Common myeloid progenitor, CD34-positive (primary cell): ENCODE results near the gene RABGAP1.

Experiments used
- CTCF ChIA-PET: fragments of 350-600 bp; sonication (Branson Sonifier 250); formaldehyde crosslinking; loops from one replicate; lab custom pipeline; 2021; ENCODE audit warnings: antibody characterized with exemption; lab: Charles Lee
- POLR2A ChIA-PET: fragments of 350-600 bp; sonication (Branson Sonifier 250); formaldehyde crosslinking; loops from one replicate; lab custom pipeline; 2021; ENCODE audit warnings: antibody characterized with exemption; lab: Charles Lee
- DNase-seq, 3 donors: peaks; one replicate each; pipeline versions ENCODE4 v3.0.0 to v3.0.0-alpha.2; 2013
- H3K27ac ChIP-seq, 2 experiments: 1 replicate in 1 of 2; 2 replicates in 1 of 2; pipeline ENCODE4 v1.7.0; 2013; ENCODE audit warnings: inconsistent platforms in 2 of 2, low read length in 2 of 2, mild to moderate bottlenecking in 2 of 2, low read depth in 1 of 2, moderate library complexity in 1 of 2; ENCODE audit not compliant: severe bottlenecking in 2 of 2, insufficient read depth in 1 of 2, poor library complexity in 1 of 2
- H3K27me3 ChIP-seq, 5 experiments: replicated peaks in 2 of 5; 1 replicate in 3 of 5; 2 replicates in 2 of 5; pipeline versions ENCODE4 v1.6.1 to v1.7.0; 2013; ENCODE audit warnings: low read length in 4 of 5, mild to moderate bottlenecking in 2 of 5, moderate library complexity in 2 of 5, inconsistent platforms in 1 of 5; ENCODE audit not compliant: insufficient read depth in 5 of 5, control insufficient read depth in 4 of 5
- H3K36me3 ChIP-seq, 4 experiments: 1 replicate in 2 of 4; 2 replicates in 2 of 4; pipeline versions ENCODE4 v1.6.1 to v1.7.0; 2013; ENCODE audit warnings: low read length in 3 of 4, control low read depth in 1 of 4, mild to moderate bottlenecking in 1 of 4; ENCODE audit not compliant: control insufficient read depth in 4 of 4, insufficient read depth in 4 of 4
- H3K4me1 ChIP-seq, 4 experiments: 1 replicate in 3 of 4; 2 replicates in 1 of 4; pipeline versions ENCODE4 v1.6.1 to v1.7.1; 2013; ENCODE audit warnings: low read length in 3 of 4, mild to moderate bottlenecking in 3 of 4, control low read depth in 1 of 4, inconsistent platforms in 1 of 4, moderate library complexity in 1 of 4; ENCODE audit not compliant: control insufficient read depth in 4 of 4, insufficient read depth in 4 of 4; ENCODE audit errors: control extremely low read depth in 1 of 4
- H3K4me3 ChIP-seq, 7 experiments: 1 replicate in 4 of 7; 2 replicates in 3 of 7; pipeline versions ENCODE4 v1.5.1 to v1.7.0; 2013; ENCODE audit warnings: mild to moderate bottlenecking in 7 of 7, low read length in 6 of 7, moderate library complexity in 6 of 7, inconsistent platforms in 2 of 7, low read depth in 2 of 7, control low read depth in 1 of 7; ENCODE audit not compliant: insufficient read depth in 4 of 7, control insufficient read depth in 1 of 7; ENCODE audit errors: extremely low read depth in 1 of 7
- H3K9me3 ChIP-seq, 5 experiments: 1 replicate in 4 of 5; 2 replicates in 1 of 5; pipeline versions ENCODE4 v1.6.1 to v1.7.1; 2013; ENCODE audit warnings: low read length in 4 of 5, mild to moderate bottlenecking in 2 of 5, inconsistent platforms in 1 of 5, low read depth in 1 of 5, moderate library complexity in 1 of 5; ENCODE audit not compliant: control insufficient read depth in 4 of 5, insufficient read depth in 2 of 5; ENCODE audit errors: control extremely low read depth in 1 of 5
- WGBS: methylation state at CpG from one replicate; pipeline ENCODE4 v1.1.5; 2013; ENCODE audit not compliant: insufficient coverage; 5-methylcytosine and 5-hydroxymethylcytosine counted together

The RABGAP1 gene

GRCh38 chr9:122930541-122931225 is 10.1 kb upstream of the RABGAP1 start:
- no peaks in the 10 kb centered on the region for H3K9me3 ChIP-seq
- peak overlapping the region; percentile 88 to 95 for H3K27ac ChIP-seq
- WGBS = 28% methylated on average over 8 of the region's 10 CpGs
- ChIA-PET POLR2A (interaction anchor here (1.1 to 1.5 kb wide), 3 partner anchors 10 to 26 kb away, joined by 3 to 8 read pairs (median 6); partner anchors contain the start of genes RABGAP1 and RC3H2), CTCF (interaction anchor here (0.8 to 2.6 kb wide), 8 partner anchors 9 to 122 kb away, joined by 3 to 15 read pairs (median 5); partner anchors contain the start of genes RABGAP1 and ZBTB6)
- peak in 1 of 3 donors; percentile 16 for DNase-seq
- H3K4me1 ChIP-seq = peaks cover 7 to 28% (median 21%) of the 10 kb centered on the region in 4 experiments
- no peaks in the 10 kb centered on the region for H3K27me3 ChIP-seq
- peak overlapping the region; percentile 52 to 98 (median 90) for H3K4me3 ChIP-seq
- H3K36me3 ChIP-seq = peaks cover 0 to 6% (median 0%) of the 10 kb centered on the region in 4 experiments

- 0% methylated on average over 31 of the region's 51 CpGs for WGBS
- peaks cover 7 to 28% (median 21%) of the 10 kb centered on the region in 4 experiments for H3K4me1 ChIP-seq
- H3K27ac ChIP-seq = peak within 1 kb of the TSS; percentile 88 to 95
- CTCF ChIA-PET = interaction anchor here (0.7 to 2.6 kb wide), 8 partner anchors 10 to 91 kb away, joined by 3 to 15 read pairs (median 4); partner anchors contain the start of genes RABGAP1 and ZBTB6
- peak within 1 kb of the TSS; percentile 52 to 98 (median 90) for H3K4me3 ChIP-seq
- peaks cover 3 to 11% (median 4%) of the 10 kb centered on the region in 4 experiments for H3K36me3 ChIP-seq
- no peaks in the 10 kb centered on the region for H3K27me3 ChIP-seq
- no peaks in the 10 kb centered on the region for H3K9me3 ChIP-seq
- POLR2A ChIA-PET = interaction anchor here (0.5 to 1.5 kb wide), 5 partner anchors 9 to 1578 kb away, joined by 3 to 8 read pairs (median 6); partner anchors contain the start of genes RABGAP1, RC3H2 and ZBTB6
- DNase-seq = peak; percentile 91 to 95 (median 94)
Observed at GRCh38 chr9:122931226-122932121, 9.3 kb upstream of the RABGAP1 start, which contains the start of gene ZBTB26. ZBTB26 (minus strand) TSS chr9:122931512; CDS start chr9:122919934, 11,578 bp downstream.

DNA sequence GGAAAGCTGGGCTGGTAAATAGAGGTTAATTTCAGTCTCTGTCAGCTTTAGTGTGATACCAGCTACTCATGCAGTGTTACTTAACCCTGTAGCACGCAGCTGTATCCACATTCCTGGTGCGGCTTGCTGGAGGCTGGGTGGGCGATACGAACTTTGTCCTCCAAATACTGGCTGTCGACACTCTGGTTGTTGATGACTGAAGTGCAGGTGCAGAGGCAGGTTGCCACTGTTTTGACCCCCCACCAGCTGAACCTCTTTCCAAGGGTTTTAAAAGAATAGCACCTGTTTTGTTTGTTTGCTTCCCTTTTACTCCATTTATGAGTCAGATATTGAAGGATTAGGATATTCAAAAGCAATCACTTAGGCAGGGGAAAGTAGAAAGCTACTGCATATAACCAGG is 4.4 kb upstream of the RABGAP1 start:
- Histone ChIP-seq H3K36me3 (peaks cover 3 to 16% (median 12%) of the 10 kb centered on the region in 4 experiments), H3K9me3 (no peaks in the 10 kb centered on the region), H3K4me3 (no peak overlapping the region), H3K27ac (no peak overlapping the region), H3K27me3 (no peaks in the 10 kb centered on the region), H3K4me1 (peaks cover under 1 to 22% (median 14%) of the 10 kb centered on the region in 4 experiments)
- no peak for DNase-seq
- ChIA-PET POLR2A (no interaction called here), CTCF (no interaction called here)
- 98% methylated on average over 5 of the region's 5 CpGs for WGBS

- H3K36me3 ChIP-seq = peaks cover 3 to 16% (median 12%) of the 10 kb centered on the region in 4 experiments
- no peaks in the 10 kb centered on the region for H3K9me3 ChIP-seq
- ChIA-PET POLR2A (no interaction called here), CTCF (no interaction called here)
- DNase-seq = no peak
- H3K4me3 ChIP-seq = no peak overlapping the region
- peaks cover 4 to 25% (median 18%) of the 10 kb centered on the region in 4 experiments for H3K4me1 ChIP-seq
- H3K27me3 ChIP-seq = no peaks in the 10 kb centered on the region
- no CpG with 5 or more reads among the region's 1 CpG for WGBS
- no peak overlapping the region for H3K27ac ChIP-seq
Observed at GRCh38 chr9:122936883-122937282, 3.9 kb upstream of the RABGAP1 start.

DNA sequence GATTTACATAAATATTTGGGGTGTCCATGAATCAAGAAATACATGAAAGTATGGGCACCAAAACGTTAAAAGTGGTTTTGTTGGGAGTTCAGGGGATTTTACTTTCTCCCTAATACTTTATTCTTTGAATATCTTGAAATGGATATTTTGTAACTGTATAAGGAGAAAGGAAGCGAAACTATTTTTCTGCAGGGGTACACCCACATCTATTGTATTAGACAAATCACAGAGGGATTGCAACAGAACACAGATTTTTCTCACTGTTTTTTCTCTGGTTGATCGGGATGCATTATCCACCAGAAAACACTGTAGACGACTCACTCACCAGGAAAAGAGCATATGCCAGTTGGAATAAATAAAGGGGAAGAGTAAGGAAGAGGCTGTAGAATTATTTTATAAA is 1.2 kb upstream of the RABGAP1 start:
- no peak for DNase-seq
- Histone ChIP-seq H3K27me3 (no peaks in the 10 kb centered on the region), H3K27ac (peak overlapping the region in 1 of 2 experiments; percentile 47), H3K36me3 (peaks cover 3 to 16% (median 12%) of the 10 kb centered on the region in 4 experiments), H3K9me3 (no peaks in the 10 kb centered on the region), H3K4me3 (no peak overlapping the region), H3K4me1 (peaks cover 6 to 19% (median 15%) of the 10 kb centered on the region in 4 experiments)
- ChIA-PET POLR2A (no interaction called here), CTCF (interaction anchor here (2.0 to 3.9 kb wide), 2 partner anchors 7 to 10 kb away, joined by 8 to 15 read pairs; partner anchors contain the start of gene ZBTB26)
- no CpG with 5 or more reads among the region's 4 CpGs for WGBS

DNA sequence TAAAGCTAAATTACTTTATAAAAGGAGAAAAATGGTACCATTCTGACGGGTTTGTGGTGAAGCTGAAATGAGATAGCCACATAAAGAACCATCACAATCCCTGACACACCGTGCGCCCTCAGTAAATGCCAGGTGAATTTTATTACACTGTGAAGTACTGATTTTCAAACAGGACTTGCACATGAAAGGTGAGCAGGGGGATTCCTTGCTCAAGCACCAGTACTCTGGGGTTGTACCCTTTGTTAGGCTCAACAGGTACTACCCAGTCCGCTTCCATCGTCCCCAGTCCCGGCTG is 419 bp upstream of the RABGAP1 start:
- DNase-seq = no peak
- no peaks in the 10 kb centered on the region for H3K27me3 ChIP-seq
- 0% methylated on average over 3 of the region's 6 CpGs for WGBS
- CTCF ChIA-PET = interaction anchor here (1.0 to 3.9 kb wide), 8 partner anchors 8 to 55 kb away, joined by 3 to 15 read pairs (median 3); partner anchors contain the start of gene ZBTB26
- peaks cover 3 to 16% (median 12%) of the 10 kb centered on the region in 4 experiments for H3K36me3 ChIP-seq
- H3K27ac ChIP-seq = peak overlapping the region in 1 of 2 experiments; percentile 47
- peaks cover 6 to 22% (median 16%) of the 10 kb centered on the region in 4 experiments for H3K4me1 ChIP-seq
- no peaks in the 10 kb centered on the region for H3K9me3 ChIP-seq
- H3K4me3 ChIP-seq = peak overlapping the region in 5 of 7 experiments; percentile 8 to 70 (median 50)
- POLR2A ChIA-PET = interaction anchor here (0.6 to 2.4 kb wide), 4 partner anchors 9 to 28 kb away, joined by 3 to 8 read pairs (median 4); partner anchors contain the start of genes ZBTB26 and ZBTB6
